RWPE2 (cell line): ENCODE measurements around the gene COTL1.

Source experiments
- ATAC-seq: fragments of 200-7000 bp; cut with Tn5 transposase; 3 replicates; pipeline ENCODE4 v1.9.1; 2021; ENCODE audit warnings: low read depth
- DNase-seq: peaks from one replicate; pipeline ENCODE4 v3.0.0-alpha.2; 2020; ENCODE audit warnings: low spot score
- H3K27ac ChIP-seq: fragments of 450-650 bp; 2 replicates; pipeline ENCODE4 v1.5.1; 2017; ENCODE audit warnings: mild to moderate bottlenecking; ENCODE audit not compliant: poor library complexity, severe bottlenecking
- H3K27me3 ChIP-seq: fragments of 250-450 bp; sonication (Bioruptor Pico); 2 replicates; pipeline ENCODE4 v1.5.1; 2021; ENCODE audit warnings: mild to moderate bottlenecking, moderate library complexity; ENCODE audit not compliant: insufficient read depth, poor library complexity, severe bottlenecking
- H3K36me3 ChIP-seq: fragments of 250-450 bp; sonication (Bioruptor Pico); 2 replicates; pipeline ENCODE4 v1.5.1; 2020; ENCODE audit warnings: low read depth, mild to moderate bottlenecking, moderate library complexity
- H3K4me1 ChIP-seq: fragments of 250-450 bp; sonication (Bioruptor Pico); 2 replicates; pipeline ENCODE4 v1.5.1; 2021; ENCODE audit warnings: mild to moderate bottlenecking, moderate library complexity; ENCODE audit not compliant: insufficient read depth, poor library complexity, severe bottlenecking
- H3K4me3 ChIP-seq: fragments of 250-450 bp; sonication (Bioruptor Pico); 2 replicates; pipeline ENCODE4 v1.5.1; 2021; ENCODE audit warnings: mild to moderate bottlenecking, moderate library complexity; ENCODE audit not compliant: severe bottlenecking
- H3K9me3 ChIP-seq: fragments of 250-450 bp; sonication (Bioruptor Pico); 2 replicates; pipeline ENCODE4 v1.5.1; 2021; ENCODE audit warnings: mild to moderate bottlenecking, moderate library complexity; ENCODE audit not compliant: severe bottlenecking
- TF ChIP-seq, protein P1 (sequence below): fragments of 450-650 bp; IDR thresholded peaks from one replicate; pipeline ENCODE4 v1.5.1; 2017; ENCODE audit warnings: mild to moderate bottlenecking, moderate library complexity; ENCODE audit not compliant: poor library complexity, severe bottlenecking

The COTL1 gene

GRCh38 chr16:84598360-84598759 lies 19.5 kb downstream of the COTL1 start:
- peaks cover 18% of the 10 kb centered on the region for H3K4me1 ChIP-seq
- peaks cover 66% of the 10 kb centered on the region for H3K36me3 ChIP-seq
- no peak for ATAC-seq
- no peaks in the 10 kb centered on the region for H3K27me3 ChIP-seq
- no peak overlapping the region for H3K27ac ChIP-seq
- no peak for DNase-seq
- H3K9me3 ChIP-seq: no peaks in the 10 kb centered on the region
- TF ChIP-seq, protein P1, sequence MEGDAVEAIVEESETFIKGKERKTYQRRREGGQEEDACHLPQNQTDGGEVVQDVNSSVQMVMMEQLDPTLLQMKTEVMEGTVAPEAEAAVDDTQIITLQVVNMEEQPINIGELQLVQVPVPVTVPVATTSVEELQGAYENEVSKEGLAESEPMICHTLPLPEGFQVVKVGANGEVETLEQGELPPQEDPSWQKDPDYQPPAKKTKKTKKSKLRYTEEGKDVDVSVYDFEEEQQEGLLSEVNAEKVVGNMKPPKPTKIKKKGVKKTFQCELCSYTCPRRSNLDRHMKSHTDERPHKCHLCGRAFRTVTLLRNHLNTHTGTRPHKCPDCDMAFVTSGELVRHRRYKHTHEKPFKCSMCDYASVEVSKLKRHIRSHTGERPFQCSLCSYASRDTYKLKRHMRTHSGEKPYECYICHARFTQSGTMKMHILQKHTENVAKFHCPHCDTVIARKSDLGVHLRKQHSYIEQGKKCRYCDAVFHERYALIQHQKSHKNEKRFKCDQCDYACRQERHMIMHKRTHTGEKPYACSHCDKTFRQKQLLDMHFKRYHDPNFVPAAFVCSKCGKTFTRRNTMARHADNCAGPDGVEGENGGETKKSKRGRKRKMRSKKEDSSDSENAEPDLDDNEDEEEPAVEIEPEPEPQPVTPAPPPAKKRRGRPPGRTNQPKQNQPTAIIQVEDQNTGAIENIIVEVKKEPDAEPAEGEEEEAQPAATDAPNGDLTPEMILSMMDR: no peak
- no peak overlapping the region for H3K4me3 ChIP-seq

GRCh38 chr16:84597931-84598351 lies 19.9 kb downstream of the COTL1 start:
- ATAC-seq (no peak), DNase-seq (no peak)
- H3K27ac ChIP-seq: no peak overlapping the region
- H3K9me3 ChIP-seq: no peaks in the 10 kb centered on the region
- peaks cover 68% of the 10 kb centered on the region for H3K36me3 ChIP-seq
- H3K27me3 ChIP-seq: no peaks in the 10 kb centered on the region
- H3K4me1 ChIP-seq: peaks cover 16% of the 10 kb centered on the region
- H3K4me3 ChIP-seq: no peak overlapping the region
- TF ChIP-seq, protein P1: no peak

DNA sequence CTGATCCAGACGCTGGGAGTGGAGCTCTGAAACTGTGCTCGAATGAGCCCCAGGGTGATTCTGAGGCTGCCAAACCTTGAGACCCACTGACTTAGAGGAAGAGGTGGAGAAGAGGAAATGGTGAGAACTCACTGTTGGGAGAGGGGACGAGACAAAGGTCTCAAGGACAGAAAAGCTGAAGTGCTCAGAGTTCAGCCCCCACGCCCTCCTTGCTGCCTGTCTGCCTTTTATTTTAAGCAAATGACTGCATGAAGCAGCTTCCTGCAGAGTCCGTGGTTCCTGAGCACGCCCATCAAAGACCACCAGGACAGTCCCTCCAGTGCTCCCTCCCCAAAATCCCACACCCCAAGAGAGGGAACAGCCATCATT lies 20.4 kb downstream of the COTL1 start:
- DNase-seq (no peak), ATAC-seq (no peak)
- H3K4me1 ChIP-seq: peaks cover 11% of the 10 kb centered on the region
- H3K36me3 ChIP-seq: peaks cover 71% of the 10 kb centered on the region
- no peak overlapping the region for H3K4me3 ChIP-seq
- H3K9me3 ChIP-seq: no peaks in the 10 kb centered on the region
- H3K27ac ChIP-seq: no peak overlapping the region
- TF ChIP-seq, protein P1: no peak
- no peaks in the 10 kb centered on the region for H3K27me3 ChIP-seq

DNA sequence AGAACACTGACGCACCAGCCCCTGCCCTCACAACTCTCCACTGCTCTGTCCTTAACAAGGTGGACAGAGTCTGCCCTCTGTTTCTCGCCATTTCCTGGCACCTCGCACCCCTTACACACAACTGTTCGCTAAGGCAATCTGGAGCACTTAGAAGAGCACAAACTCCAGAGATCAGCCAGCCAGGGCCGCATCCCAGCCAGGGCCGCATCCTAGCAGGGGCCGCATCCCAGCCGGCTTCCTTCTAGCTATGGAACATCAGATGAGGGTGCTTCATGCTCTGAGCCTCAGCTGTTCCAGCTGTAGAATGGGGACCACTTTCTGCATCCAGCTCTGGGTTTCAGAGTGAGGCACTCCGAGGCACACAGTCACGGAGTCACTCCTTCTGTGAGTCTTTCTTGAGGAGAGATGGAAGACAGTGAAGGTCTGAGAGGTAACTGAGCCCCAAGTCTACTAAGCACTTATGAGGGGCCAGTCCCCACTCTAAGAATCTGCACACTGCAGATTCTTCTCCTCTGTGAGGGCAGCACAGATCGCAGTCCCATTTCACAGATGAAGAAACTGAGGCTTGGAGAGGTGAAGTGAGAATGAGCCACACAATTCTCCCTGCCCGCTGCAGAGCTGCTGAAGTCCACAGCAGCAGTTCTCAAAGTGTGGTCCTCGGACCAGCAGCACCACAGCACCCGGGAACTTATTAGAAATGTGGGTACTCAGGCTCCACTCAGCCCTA lies 20.9 kb downstream of the COTL1 start:
- no peak overlapping the region for H3K27ac ChIP-seq
- peaks cover 66% of the 10 kb centered on the region for H3K36me3 ChIP-seq
- DNase-seq: no peak
- H3K9me3 ChIP-seq: no peaks in the 10 kb centered on the region
- no peaks in the 10 kb centered on the region for H3K27me3 ChIP-seq
- no peak for ATAC-seq
- peaks cover 6% of the 10 kb centered on the region for H3K4me1 ChIP-seq
- no peak overlapping the region for H3K4me3 ChIP-seq
- TF ChIP-seq, protein P1: no peak

GRCh38 chr16:84596161-84596560 lies 21.7 kb downstream of the COTL1 start:
- Histone ChIP-seq H3K4me1 (no peaks in the 10 kb centered on the region), H3K27me3 (no peaks in the 10 kb centered on the region), H3K4me3 (no peak overlapping the region), H3K9me3 (no peaks in the 10 kb centered on the region), H3K27ac (no peak overlapping the region), H3K36me3 (peaks cover 60% of the 10 kb centered on the region)
- no peak for DNase-seq
- TF ChIP-seq, protein P1: no peak
- ATAC-seq: no peak
